ENCODE results near the gene PATL1. TPM values are rescaled to one million over a fixed set of nuclear protein-coding genes. Genes with fewer than 3 reads are reported as not detected.

PATL1 gene
- total RNA-seq (2012; rRNA removed) = 3.9 and 4.4 TPM in 2 replicates
- 29.7 and 30.9 TPM in 2 replicates for polyA plus RNA-seq (2012; rRNA removed)
- polyA plus RNA-seq (2012; cell fraction: cytosol; rRNA removed) = 12.5 and 13.6 TPM in 2 replicates
- 7.4 and 21.6 TPM in 2 replicates for polyA plus RNA-seq (2012; cell fraction: nucleus; rRNA removed; ENCODE audit: low replicate concordance)
- Bru-seq, nascent RNA = percentile 84 among the genes with signal in this experiment
- percentile 85 among the genes with signal in this experiment for BruChase-seq, experiment 1, labeled RNA remaining after a 6-hour chase
- BruChase-seq, experiment 2, labeled RNA remaining after a 2-hour chase = percentile 79 among the genes with signal in this experiment
- long read RNA-seq, full-length matches to known transcripts = 1 of 2 reads
- long read RNA-seq, partial matches to known transcripts = 0 of 2 reads
- long read RNA-seq, other reads (novel, unspliced or antisense) = 1 of 2 reads

- H4K91ac ChIP-seq (ENCODE audit: insufficient read depth, low read depth, low read length) = peak within 1 kb of the TSS; percentile 75
- H4K5ac ChIP-seq (ENCODE audit: low read depth, low read length) = peak within 1 kb of the TSS; percentile 81
- BruUV-seq (replicated peaks) = no TSS peak
- ChIA-PET POLR2A (ENCODE audit: unreplicated experiment) (interaction anchor here (0.6 to 0.7 kb wide), 2 partner anchors 103 to 112 kb away, joined by 3 to 21 read pairs; no protein-coding TSS in a partner anchor), CTCF (interaction anchor here (1.4 kb wide), 1 partner anchor 12 kb away, joined by 7 read pairs; no protein-coding TSS in a partner anchor)
- H2AK5ac ChIP-seq (ENCODE audit: low read depth, low read length) = peak within 1 kb of the TSS; percentile 60
- no peaks in the 10 kb centered on the region for H3K9me3 ChIP-seq (ENCODE audit: control insufficient read depth, insufficient read depth, low read length)
- H3K27ac ChIP-seq (ENCODE audit: insufficient read depth, low read length) = peak within 1 kb of the TSS; percentile 93
- H3K79me1 ChIP-seq (ENCODE audit: low read depth in 1 of 2, low read length in 2 of 2) = peaks cover 16 to 39% of the 10 kb centered on the region in 2 experiments; a peak in 3 of 4 replicates
- peak within 1 kb of the TSS; percentile 89 for H2BK5ac ChIP-seq (ENCODE audit: low read depth, low read length, poor library complexity, severe bottlenecking)
- peak within 1 kb of the TSS; percentile 92 for H2AFZ ChIP-seq (replicated peaks; ENCODE audit: low read length, poor library complexity)
- in situ Hi-C loops (cut with MboI; ENCODE audit: low sequenced_read_pairs) (no loop called here), dilution Hi-C loops (cut with HindIII; ENCODE audit: low sequenced_read_pairs, unreplicated experiment) (no loop called here), intact Hi-C loops (cut with micrococcal nuclease) (loop anchor here (2.0 to 5.0 kb wide), 3 partner anchors 86 to 133 kb away; partner anchors contain the start of gene STX3)
- H3K4me3 ChIP-seq (ENCODE audit: insufficient read depth, low read depth, low read length) = peak within 1 kb of the TSS; percentile 97
- H3K9ac ChIP-seq (ENCODE audit: low read depth, low read length) = peak within 1 kb of the TSS; percentile 87
- H3K4me2 ChIP-seq (ENCODE audit: low read depth, low read length) = peak within 1 kb of the TSS; percentile 92
- peak within 1 kb of the TSS; percentile 75 for H3K18ac ChIP-seq (ENCODE audit: low read depth, low read length)
- H2BK20ac ChIP-seq (ENCODE audit: low read depth, low read length) = no peak within 1 kb of the TSS
- H3K14ac ChIP-seq (replicated peaks; ENCODE audit: low read depth, low read length) = peak within 1 kb of the TSS; percentile 93
- peaks cover 3% of the 10 kb centered on the region; the same call in 1 of the 2 replicates for H3K4me1 ChIP-seq (ENCODE audit: control insufficient read depth, insufficient read depth, low read length)
- H4K20me1 ChIP-seq (ENCODE audit: insufficient read depth, low read length) = peaks cover 9% of the 10 kb centered on the region; the same call in 1 of the 2 replicates
- peak within 1 kb of the TSS; percentile 95 for H3K4ac ChIP-seq (ENCODE audit: low read depth, low read length)
- ATAC-seq (ENCODE audit: low read depth) (peak; percentile 95), DNase-seq (peak; percentile 98)
- peak within 1 kb of the TSS; percentile 78 for H2AK9ac ChIP-seq (replicated peaks; ENCODE audit: low read depth, low read length, poor library complexity)
- 0% methylated on average over 28 of the region's 68 CpGs; no CpG with 5 or more reads in 1 of the 2 experiments for WGBS, 2 experiments (ENCODE audit: extremely low coverage in 2 of 2, insufficient read length in 1 of 2)
- peak within 1 kb of the TSS; percentile 3; the same call in 1 of the 3 replicates for H2BK15ac ChIP-seq (ENCODE audit: low read depth, low read length)
- H3K56ac ChIP-seq (ENCODE audit: extremely low read depth, insufficient read depth, low read length) = peak within 1 kb of the TSS; percentile 92
- H4K8ac ChIP-seq (ENCODE audit: low read depth in 2 of 2, low read length in 2 of 2) = peak within 1 kb of the TSS; percentile 86 to 96
- H3K23ac ChIP-seq (ENCODE audit: low read depth, low read length) = peak within 1 kb of the TSS; percentile 95
- TF ChIP-seq BHLHE40 (IDR thresholded peaks at IDR 0.05; ENCODE audit: low read depth, low read length) (peak; percentile 64), MAZ (IDR thresholded peaks at IDR 0.05; ENCODE audit: borderline replicate concordance, low read depth, low read length) (no peak), POLR2A (IDR thresholded peaks at IDR 0.05; ENCODE audit: low read depth, low read length) (peak; percentile 67), MXI1 (IDR thresholded peaks at IDR 0.05; ENCODE audit: borderline replicate concordance, low read depth, low read length) (peak; percentile 97), RFX5 (IDR thresholded peaks at IDR 0.05; ENCODE audit: low read depth, low read length) (no peak), CTCF (conservative IDR thresholded peaks at IDR 0.05; ENCODE audit: low read depth, low read length) (0 out of 2 replicates have a peak, but pooled peaks have one; percentile 9)
- TF ChIP-seq, protein P1, sequence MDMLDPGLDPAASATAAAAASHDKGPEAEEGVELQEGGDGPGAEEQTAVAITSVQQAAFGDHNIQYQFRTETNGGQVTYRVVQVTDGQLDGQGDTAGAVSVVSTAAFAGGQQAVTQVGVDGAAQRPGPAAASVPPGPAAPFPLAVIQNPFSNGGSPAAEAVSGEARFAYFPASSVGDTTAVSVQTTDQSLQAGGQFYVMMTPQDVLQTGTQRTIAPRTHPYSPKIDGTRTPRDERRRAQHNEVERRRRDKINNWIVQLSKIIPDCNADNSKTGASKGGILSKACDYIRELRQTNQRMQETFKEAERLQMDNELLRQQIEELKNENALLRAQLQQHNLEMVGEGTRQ (IDR thresholded peaks at IDR 0.05; ENCODE audit: low read depth, low read length) = peak; percentile 86
- peak within 1 kb of the TSS; percentile 66 for H2BK120ac ChIP-seq (ENCODE audit: low read depth, low read length)
- H3K27me3 ChIP-seq (ENCODE audit: control insufficient read depth, insufficient read depth, low read length) = no peaks in the 10 kb centered on the region
- H3K9me1 ChIP-seq (ENCODE audit: insufficient read depth, low read length) = no peaks in the 10 kb centered on the region
- peaks cover 6% of the 10 kb centered on the region for H3K36me3 ChIP-seq (ENCODE audit: control insufficient read depth, insufficient read depth, low read length)
Observed at GRCh38 chr11:59668950-59669610, at the start of gene PATL1. PATL1 (minus strand) TSS chr11:59669037; CDS start chr11:59668895, 142 bp downstream.
